Transverse colon (tissue), 4 donors: ENCODE results near the gene PRLR. TPM values are rescaled to one million over a fixed set of nuclear protein-coding genes. Genes with fewer than 3 reads are reported as not detected.

Experiments used
- DNase-seq: peaks from one replicate; pipeline ENCODE4 v3.0.0-alpha.2; 2019
- H3K27ac ChIP-seq, 4 donors: fragments of 200-600 bp; sonication (generic); 2 replicates each; pipeline ENCODE4 v1.5.1; 2016 to 2018; ENCODE audit warnings: inconsistent platforms in 4 of 4
- H3K27me3 ChIP-seq: fragments of 200-600 bp; sonication (generic); 2 replicates; pipeline ENCODE4 v1.5.1; 2017; ENCODE audit warnings: inconsistent platforms
- H3K36me3 ChIP-seq, 4 donors: fragments of 200-600 bp; sonication (generic); 2 replicates each; pipeline ENCODE4 v1.5.1; 2017 to 2019; ENCODE audit warnings: inconsistent platforms in 4 of 4
- H3K4me1 ChIP-seq, 4 donors: fragments of 200-600 bp; sonication (generic); 2 replicates each; pipeline ENCODE4 v1.5.1; 2017 to 2020; ENCODE audit warnings: inconsistent platforms in 4 of 4
- H3K4me3 ChIP-seq, 4 donors: fragments of 200-600 bp; sonication (generic); 1 replicate in 1 of 4; 2 replicates in 3 of 4; pipeline versions ENCODE4 v1.5.1 to v1.6.1; 2017 to 2019; ENCODE audit warnings: inconsistent platforms in 4 of 4
- H3K9me3 ChIP-seq, 2 donors: fragments of 200-600 bp; sonication (generic); 2 replicates each; pipeline ENCODE4 v1.5.1; 2017 to 2019; ENCODE audit warnings: inconsistent platforms in 2 of 2
- EP300 ChIP-seq: sonication (generic); formaldehyde crosslinking; IDR thresholded peaks from one replicate; pipeline ENCODE4 v1.6.1; 2017; ENCODE audit warnings: antibody characterized with exemption, low read depth
- POLR2A ChIP-seq: fragments of 450-650 bp; IDR thresholded peaks from one replicate; pipeline ENCODE4 v1.6.1; 2016; ENCODE audit warnings: antibody characterized with exemption, mild to moderate bottlenecking, moderate library complexity
- POLR2AphosphoS5 ChIP-seq, 3 donors: sonication (generic); formaldehyde crosslinking; IDR thresholded peaks; one replicate each; pipeline ENCODE4 v1.6.1; 2016; ENCODE audit warnings: antibody characterized with exemption in 3 of 3
- WGBS, 2 donors: methylation state at CpG; one replicate each; pipeline ENCODE4 v1.1.5; 2018; ENCODE audit warnings: low coverage in 1 of 2; 5-methylcytosine and 5-hydroxymethylcytosine counted together
- in situ Hi-C, 4 donors: fragments of 200-750 bp; cut with MboI; loops; one replicate each; pipeline versions ENCODE4 v1.15.0 to v1.15.1; 2017; ENCODE audit warnings: low sequenced_read_pairs in 3 of 4, low pct_ligation_motif_present in 1 of 4, low pct_unique_long_range_greater_than_20kb in 1 of 4
- intact Hi-C: fragments of 100-400 bp; cut with DNase I; formaldehyde crosslinking; loops from one replicate; pipeline ENCODE4 v1.15.1; 2023; ENCODE audit warnings: low total_unique reads
- total RNA-seq, 4 donors: library from RNA; depleted of rRNA; stranded (reverse); fragments of >200 nt; gene quantifications; one replicate each; pipeline ENCODE4 v1.1.0, GENCODE V29; 2016
- TF ChIP-seq, protein P1 (sequence below), 5 experiments: fragments of 200-600 bp in 3 of 5; fragments of 450-650 bp in 2 of 5; sonication (generic) in 3 of 5; IDR thresholded peaks; 1 replicate in 2 of 5; 2 replicates in 3 of 5; pipeline ENCODE4 v1.5.1; 2016 to 2017; ENCODE audit warnings: antibody characterized with exemption in 5 of 5, inconsistent platforms in 3 of 5, mild to moderate bottlenecking in 2 of 5, moderate library complexity in 1 of 5

The PRLR gene
- total RNA-seq, 4 donors from 2014 or later = 4.9 to 19.8 (median 13.0) TPM

DNA sequence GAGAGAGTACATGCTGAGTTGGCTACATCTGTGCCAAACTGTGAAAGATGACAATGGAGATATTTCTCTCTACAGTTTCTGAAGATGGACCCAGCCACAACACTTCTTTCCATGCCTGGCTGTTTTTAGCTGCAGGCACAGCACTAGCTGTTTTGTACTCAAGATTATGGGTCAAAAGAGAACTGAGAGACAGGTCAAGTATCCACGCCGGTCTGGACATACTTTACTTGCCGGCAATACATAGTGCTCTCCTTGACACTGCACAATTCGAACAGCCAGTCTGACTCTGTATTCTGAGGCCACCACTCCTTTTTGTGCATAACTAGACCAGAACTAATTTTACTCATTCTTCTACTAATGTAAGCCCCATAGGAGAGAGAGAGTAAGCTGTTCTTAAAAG is 2.6 kb downstream of the PRLR start:
- TF ChIP-seq, protein P1, sequence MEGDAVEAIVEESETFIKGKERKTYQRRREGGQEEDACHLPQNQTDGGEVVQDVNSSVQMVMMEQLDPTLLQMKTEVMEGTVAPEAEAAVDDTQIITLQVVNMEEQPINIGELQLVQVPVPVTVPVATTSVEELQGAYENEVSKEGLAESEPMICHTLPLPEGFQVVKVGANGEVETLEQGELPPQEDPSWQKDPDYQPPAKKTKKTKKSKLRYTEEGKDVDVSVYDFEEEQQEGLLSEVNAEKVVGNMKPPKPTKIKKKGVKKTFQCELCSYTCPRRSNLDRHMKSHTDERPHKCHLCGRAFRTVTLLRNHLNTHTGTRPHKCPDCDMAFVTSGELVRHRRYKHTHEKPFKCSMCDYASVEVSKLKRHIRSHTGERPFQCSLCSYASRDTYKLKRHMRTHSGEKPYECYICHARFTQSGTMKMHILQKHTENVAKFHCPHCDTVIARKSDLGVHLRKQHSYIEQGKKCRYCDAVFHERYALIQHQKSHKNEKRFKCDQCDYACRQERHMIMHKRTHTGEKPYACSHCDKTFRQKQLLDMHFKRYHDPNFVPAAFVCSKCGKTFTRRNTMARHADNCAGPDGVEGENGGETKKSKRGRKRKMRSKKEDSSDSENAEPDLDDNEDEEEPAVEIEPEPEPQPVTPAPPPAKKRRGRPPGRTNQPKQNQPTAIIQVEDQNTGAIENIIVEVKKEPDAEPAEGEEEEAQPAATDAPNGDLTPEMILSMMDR (IDR thresholded peaks at IDR 0.05) = no peak
- no peak for TF ChIP-seq EP300
- no peak for TF ChIP-seq POLR2A
- no peak for TF ChIP-seq POLR2AphosphoS5 (IDR thresholded peaks at IDR 0.05)
- 83 to 100% methylated on average over 2 to 4 of the region's 4 CpGs for WGBS, 2 donors

DNA sequence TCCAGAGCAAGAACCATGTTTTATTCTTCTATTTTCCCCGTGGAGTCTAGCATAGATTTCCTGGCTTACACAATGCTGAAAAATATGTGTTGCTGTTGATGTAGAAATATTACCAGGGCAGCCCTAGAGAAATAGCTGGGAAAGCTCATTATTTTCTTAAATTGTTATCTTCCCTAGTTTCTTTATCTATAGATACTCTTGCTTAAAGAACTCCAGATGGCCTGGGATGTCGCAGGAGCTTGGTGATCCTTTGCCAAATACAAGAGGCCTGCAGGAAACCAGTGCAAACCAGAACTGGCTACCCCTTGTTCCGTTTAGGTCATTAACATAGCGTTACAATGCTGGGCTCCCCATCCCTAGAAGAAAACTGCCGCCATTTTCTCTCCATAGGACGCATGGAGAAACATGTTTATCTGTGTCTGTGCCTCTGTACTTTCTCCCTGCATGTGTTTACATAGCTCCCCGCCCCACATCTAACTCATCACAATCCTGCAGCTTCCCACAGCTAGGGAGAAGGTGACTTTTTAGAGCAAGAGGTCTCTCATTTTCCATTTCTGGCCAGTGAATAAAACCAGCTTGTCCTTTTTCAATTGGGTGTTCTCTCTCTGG is 6.4 kb downstream of the PRLR start:
- in situ Hi-C loops (no loop called here), intact Hi-C loops (no loop called here)
- H3K4me1 ChIP-seq = peaks cover 0 to 4% (median 0%) of the 10 kb centered on the region in 4 donors
- WGBS, 2 donors = 49 to 100% methylated on average over 1 to 7 of the region's 7 CpGs
- H3K27ac ChIP-seq = no peak overlapping the region
- DNase-seq = no peak
- TF ChIP-seq POLR2A (no peak), EP300 (no peak), POLR2AphosphoS5 (IDR thresholded peaks at IDR 0.05) (no peak)
- TF ChIP-seq, protein P1 (IDR thresholded peaks at IDR 0.05) = no peak
- H3K4me3 ChIP-seq = no peak overlapping the region
- no peaks in the 10 kb centered on the region for H3K36me3 ChIP-seq
- H3K27me3 ChIP-seq = peaks cover 5% of the 10 kb centered on the region
- no peaks in the 10 kb centered on the region for H3K9me3 ChIP-seq

More for the DNA sequence above, 2.6 kb downstream of the PRLR start:
- no peaks in the 10 kb centered on the region for H3K9me3 ChIP-seq
- H3K36me3 ChIP-seq = no peaks in the 10 kb centered on the region
- peaks cover 3 to 23% (median 10%) of the 10 kb centered on the region in 4 donors for H3K4me1 ChIP-seq
- intact Hi-C loops (no loop called here), in situ Hi-C loops (no loop called here)
- no peak overlapping the region for H3K27ac ChIP-seq
- H3K4me3 ChIP-seq = no peak overlapping the region
- peaks cover 16% of the 10 kb centered on the region for H3K27me3 ChIP-seq
- no peak for DNase-seq

DNA sequence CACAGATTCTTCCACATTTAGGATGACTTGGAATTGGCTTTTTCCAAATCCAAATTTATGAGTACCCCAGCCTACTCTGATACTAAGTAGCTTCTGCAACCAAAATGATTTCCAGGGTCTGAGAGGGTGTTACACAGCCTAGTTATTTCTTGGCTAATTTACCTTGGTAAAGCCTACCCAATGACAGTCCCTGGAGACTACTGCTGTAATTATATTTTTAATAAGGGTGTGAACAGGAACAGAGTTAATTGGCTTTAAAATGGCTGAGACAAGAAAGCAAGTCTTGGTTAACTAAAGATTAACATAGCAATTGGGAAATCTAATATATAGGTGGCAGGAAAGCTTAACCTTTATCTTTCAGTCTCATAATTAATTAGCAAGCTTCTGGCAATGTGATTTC is 9.3 kb downstream of the PRLR start:
- in situ Hi-C loops = no loop called here
- Histone ChIP-seq H3K27ac (no peak overlapping the region), H3K36me3 (no peaks in the 10 kb centered on the region), H3K9me3 (no peaks in the 10 kb centered on the region), H3K4me1 (peaks cover 0 to 4% (median 0%) of the 10 kb centered on the region in 4 donors), H3K4me3 (no peak overlapping the region), H3K27me3 (no peaks in the 10 kb centered on the region)
- no peak for TF ChIP-seq POLR2A
- no peak for TF ChIP-seq POLR2AphosphoS5 (IDR thresholded peaks at IDR 0.05)
- TF ChIP-seq, protein P1 (IDR thresholded peaks at IDR 0.05) = no peak
- TF ChIP-seq EP300 = no peak
- intact Hi-C loops = no loop called here
- DNase-seq = no peak

DNA sequence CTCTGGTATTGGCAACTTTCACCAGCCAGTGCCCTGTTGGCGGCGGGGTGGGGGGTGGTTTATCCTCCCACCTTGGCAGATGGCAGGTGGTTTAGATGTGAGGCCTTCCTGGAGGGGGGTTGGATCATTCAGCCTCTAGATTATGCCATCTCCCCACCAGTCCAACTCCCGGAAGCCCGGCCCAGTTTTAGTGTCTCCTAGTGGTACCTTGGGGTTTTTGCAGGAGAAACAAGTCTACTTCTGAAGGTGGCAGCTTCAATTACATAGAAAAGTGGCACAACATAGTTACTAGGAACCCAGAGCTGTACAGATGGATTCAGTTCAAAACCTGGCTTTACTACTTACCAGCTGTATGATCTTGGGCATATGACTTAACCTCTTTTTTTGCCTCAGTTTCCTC is 11.3 kb downstream of the PRLR start:
- no peak overlapping the region for H3K4me3 ChIP-seq
- H3K9me3 ChIP-seq = no peaks in the 10 kb centered on the region
- H3K27me3 ChIP-seq = no peaks in the 10 kb centered on the region
- 91% methylated on average over 4 of the region's 4 CpGs; no CpG with 5 or more reads in 1 of the 2 donors for WGBS, 2 donors
- no peaks in the 10 kb centered on the region for H3K36me3 ChIP-seq
- TF ChIP-seq EP300 (no peak), POLR2A (no peak), POLR2AphosphoS5 (IDR thresholded peaks at IDR 0.05) (no peak)
- TF ChIP-seq, protein P1 (IDR thresholded peaks at IDR 0.05) = no peak
- DNase-seq = no peak
- in situ Hi-C loops (no loop called here), intact Hi-C loops (no loop called here)
- H3K4me1 ChIP-seq = peaks cover 0 to under 1% (median 0%) of the 10 kb centered on the region in 4 donors
- H3K27ac ChIP-seq = no peak overlapping the region
